ENCODE results near the gene UPK3A.

DNA sequence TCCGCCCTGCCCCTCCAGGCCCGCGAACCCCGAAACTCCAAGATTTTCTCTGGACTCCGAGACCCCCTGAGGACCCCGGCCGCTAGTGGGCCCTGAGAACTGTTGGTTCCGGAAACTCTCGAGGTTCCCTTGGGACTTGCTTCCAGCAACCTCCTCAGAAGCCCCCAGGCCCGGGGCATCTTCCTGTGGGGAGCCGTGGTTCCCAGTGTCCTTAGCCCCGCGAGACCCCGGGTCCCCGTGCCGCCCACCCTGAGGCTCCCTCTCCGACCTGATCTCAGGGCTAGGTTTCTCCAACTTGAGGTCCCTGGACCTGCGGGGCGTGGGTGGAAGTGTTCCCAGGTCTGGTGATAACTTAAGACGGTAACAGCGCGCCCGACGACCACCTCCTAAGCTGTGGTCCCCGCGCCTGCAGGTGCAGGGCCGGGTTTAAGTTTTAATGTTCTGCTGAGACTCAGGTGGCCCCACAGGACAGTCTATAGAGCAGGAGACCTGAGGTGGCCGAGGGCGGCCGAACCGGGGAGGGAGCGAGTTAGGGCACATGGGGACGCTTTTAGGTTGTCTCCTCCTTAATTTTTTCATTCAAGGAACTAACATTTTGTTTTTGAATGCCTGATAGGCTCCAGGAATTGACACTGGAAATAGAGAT, 25.7 kb downstream of the UPK3A start:
- TF ChIP-seq, protein P1, sequence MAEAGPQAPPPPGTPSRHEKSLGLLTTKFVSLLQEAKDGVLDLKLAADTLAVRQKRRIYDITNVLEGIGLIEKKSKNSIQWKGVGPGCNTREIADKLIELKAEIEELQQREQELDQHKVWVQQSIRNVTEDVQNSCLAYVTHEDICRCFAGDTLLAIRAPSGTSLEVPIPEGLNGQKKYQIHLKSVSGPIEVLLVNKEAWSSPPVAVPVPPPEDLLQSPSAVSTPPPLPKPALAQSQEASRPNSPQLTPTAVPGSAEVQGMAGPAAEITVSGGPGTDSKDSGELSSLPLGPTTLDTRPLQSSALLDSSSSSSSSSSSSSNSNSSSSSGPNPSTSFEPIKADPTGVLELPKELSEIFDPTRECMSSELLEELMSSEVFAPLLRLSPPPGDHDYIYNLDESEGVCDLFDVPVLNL (IDR thresholded peaks at IDR 0.05; ENCODE audit: low read depth, low read length) = no peak
- TF ChIP-seq GABPA (IDR thresholded peaks at IDR 0.05; ENCODE audit: low read depth) (no peak), SIN3A (IDR thresholded peaks at IDR 0.05; ENCODE audit: low read depth, low read length) (no peak), IKZF1 (conservative IDR thresholded peaks at IDR 0.05) (no peak), ZNF24 (IDR thresholded peaks at IDR 0.05) (no peak), CHD4 (IDR thresholded peaks at IDR 0.05) (no peak), POLR2AphosphoS2 (IDR thresholded peaks at IDR 0.05; ENCODE audit: low read depth, low read length) (no peak), PAX8 (IDR thresholded peaks at IDR 0.05) (no peak), CHD1 (IDR thresholded peaks at IDR 0.05; ENCODE audit: low read depth, low read length) (no peak), SMARCA5 (IDR thresholded peaks at IDR 0.05) (no peak), CREM (IDR thresholded peaks at IDR 0.05; ENCODE audit: low read depth) (no peak), ZNF217 (IDR thresholded peaks at IDR 0.05) (no peak)
- TF ChIP-seq, protein P2, sequence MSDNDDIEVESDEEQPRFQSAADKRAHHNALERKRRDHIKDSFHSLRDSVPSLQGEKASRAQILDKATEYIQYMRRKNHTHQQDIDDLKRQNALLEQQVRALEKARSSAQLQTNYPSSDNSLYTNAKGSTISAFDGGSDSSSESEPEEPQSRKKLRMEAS (IDR thresholded peaks at IDR 0.05; ENCODE audit: low read depth, low read length) = no peak
- TF ChIP-seq, protein P3, sequence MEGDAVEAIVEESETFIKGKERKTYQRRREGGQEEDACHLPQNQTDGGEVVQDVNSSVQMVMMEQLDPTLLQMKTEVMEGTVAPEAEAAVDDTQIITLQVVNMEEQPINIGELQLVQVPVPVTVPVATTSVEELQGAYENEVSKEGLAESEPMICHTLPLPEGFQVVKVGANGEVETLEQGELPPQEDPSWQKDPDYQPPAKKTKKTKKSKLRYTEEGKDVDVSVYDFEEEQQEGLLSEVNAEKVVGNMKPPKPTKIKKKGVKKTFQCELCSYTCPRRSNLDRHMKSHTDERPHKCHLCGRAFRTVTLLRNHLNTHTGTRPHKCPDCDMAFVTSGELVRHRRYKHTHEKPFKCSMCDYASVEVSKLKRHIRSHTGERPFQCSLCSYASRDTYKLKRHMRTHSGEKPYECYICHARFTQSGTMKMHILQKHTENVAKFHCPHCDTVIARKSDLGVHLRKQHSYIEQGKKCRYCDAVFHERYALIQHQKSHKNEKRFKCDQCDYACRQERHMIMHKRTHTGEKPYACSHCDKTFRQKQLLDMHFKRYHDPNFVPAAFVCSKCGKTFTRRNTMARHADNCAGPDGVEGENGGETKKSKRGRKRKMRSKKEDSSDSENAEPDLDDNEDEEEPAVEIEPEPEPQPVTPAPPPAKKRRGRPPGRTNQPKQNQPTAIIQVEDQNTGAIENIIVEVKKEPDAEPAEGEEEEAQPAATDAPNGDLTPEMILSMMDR (IDR thresholded peaks at IDR 0.05 in 2 of 3, conservative IDR thresholded peaks at IDR 0.05 in 1 of 3; ENCODE audit: control insufficient read depth in 2 of 3, extremely low read depth in 1 of 3, insufficient read depth in 1 of 3, low read depth in 3 of 3, low read length in 3 of 3) = no peak
